GM12873 (cell line): ENCODE data around the gene MROH7.

Source experiments
- CTCF ChIP-seq: IDR thresholded peaks from 2 replicates; pipeline ENCODE4 v1.5.1; 2012; ENCODE audit warnings: low read depth, mild to moderate bottlenecking, moderate library complexity, low read length, control low read depth; ENCODE audit not compliant: insufficient read depth; ENCODE audit errors: missing control alignments

Gene MROH7

GRCh38 chr1:54640863-54641836 is at the start of gene MROH7:
MROH7 (plus strand) TSS chr1:54641786; CDS start chr1:54652927, 11,141 bp downstream.
- TF ChIP-seq CTCF, result no peak

- no peak for TF ChIP-seq CTCF
Observed at GRCh38 chr1:54593571-54594160, 47.9 kb upstream of the MROH7 start.

GRCh38 chr1:54594463-54594862 is 47.1 kb upstream of the MROH7 start:
- TF ChIP-seq CTCF, result no peak

- TF ChIP-seq CTCF, result no peak
Observed at GRCh38 chr1:54595956-54596498, 45.6 kb upstream of the MROH7 start.

- TF ChIP-seq CTCF, result no peak
Observed at GRCh38 chr1:54596756-54597155, 44.8 kb upstream of the MROH7 start.

GRCh38 chr1:54597455-54598030 is 44.0 kb upstream of the MROH7 start:
- no peak for TF ChIP-seq CTCF

GRCh38 chr1:54599211-54599823 is 42.3 kb upstream of the MROH7 start:
- no peak for TF ChIP-seq CTCF
